RWPE2 (cell line): Measurements from ENCODE around the gene TRAF5.
A peak's percentile ranks its signal among the peaks of the same experiment; 100 is the strongest.

Source experiments
- ATAC-seq: fragments of 200-7000 bp; cut with Tn5 transposase; 3 replicates; pipeline ENCODE4 v1.9.1; 2021; ENCODE audit warnings: low read depth
- DNase-seq: peaks from one replicate; pipeline ENCODE4 v3.0.0-alpha.2; 2020; ENCODE audit warnings: low spot score
- H3K27ac ChIP-seq: fragments of 450-650 bp; 2 replicates; pipeline ENCODE4 v1.5.1; 2017; ENCODE audit warnings: mild to moderate bottlenecking; ENCODE audit not compliant: poor library complexity, severe bottlenecking
- H3K27me3 ChIP-seq: fragments of 250-450 bp; sonication (Bioruptor Pico); 2 replicates; pipeline ENCODE4 v1.5.1; 2021; ENCODE audit warnings: mild to moderate bottlenecking, moderate library complexity; ENCODE audit not compliant: insufficient read depth, poor library complexity, severe bottlenecking
- H3K36me3 ChIP-seq: fragments of 250-450 bp; sonication (Bioruptor Pico); 2 replicates; pipeline ENCODE4 v1.5.1; 2020; ENCODE audit warnings: low read depth, mild to moderate bottlenecking, moderate library complexity
- H3K4me1 ChIP-seq: fragments of 250-450 bp; sonication (Bioruptor Pico); 2 replicates; pipeline ENCODE4 v1.5.1; 2021; ENCODE audit warnings: mild to moderate bottlenecking, moderate library complexity; ENCODE audit not compliant: insufficient read depth, poor library complexity, severe bottlenecking
- H3K4me3 ChIP-seq: fragments of 250-450 bp; sonication (Bioruptor Pico); 2 replicates; pipeline ENCODE4 v1.5.1; 2021; ENCODE audit warnings: mild to moderate bottlenecking, moderate library complexity; ENCODE audit not compliant: severe bottlenecking
- H3K9me3 ChIP-seq: fragments of 250-450 bp; sonication (Bioruptor Pico); 2 replicates; pipeline ENCODE4 v1.5.1; 2021; ENCODE audit warnings: mild to moderate bottlenecking, moderate library complexity; ENCODE audit not compliant: severe bottlenecking
- TF ChIP-seq, protein P1 (sequence below): fragments of 450-650 bp; IDR thresholded peaks from one replicate; pipeline ENCODE4 v1.5.1; 2017; ENCODE audit warnings: mild to moderate bottlenecking, moderate library complexity; ENCODE audit not compliant: poor library complexity, severe bottlenecking

Gene TRAF5

DNA sequence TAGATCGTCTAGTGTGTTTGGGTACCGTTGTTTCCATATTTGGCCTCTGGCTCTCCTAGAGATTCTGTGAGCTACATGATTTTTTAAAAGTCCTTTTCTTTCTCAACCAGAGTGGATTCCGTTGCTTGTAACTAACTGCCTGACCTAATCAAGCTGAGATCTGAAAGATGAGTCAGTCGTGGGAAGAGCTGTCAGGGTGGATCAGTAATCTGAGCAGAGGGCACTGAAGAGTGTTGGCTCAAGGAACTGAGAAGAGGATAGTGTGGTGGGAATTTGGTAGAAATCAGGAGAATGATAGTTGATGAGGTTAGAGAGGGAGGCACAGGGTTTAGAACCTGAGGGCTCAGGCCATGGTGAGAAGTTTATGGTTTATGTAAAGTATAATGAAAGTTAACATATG is 52.2 kb downstream of the TRAF5 start:
- peak; percentile 68 for ATAC-seq
- no peaks in the 10 kb centered on the region for H3K4me1 ChIP-seq
- DNase-seq, result no peak
- TF ChIP-seq, protein P1, sequence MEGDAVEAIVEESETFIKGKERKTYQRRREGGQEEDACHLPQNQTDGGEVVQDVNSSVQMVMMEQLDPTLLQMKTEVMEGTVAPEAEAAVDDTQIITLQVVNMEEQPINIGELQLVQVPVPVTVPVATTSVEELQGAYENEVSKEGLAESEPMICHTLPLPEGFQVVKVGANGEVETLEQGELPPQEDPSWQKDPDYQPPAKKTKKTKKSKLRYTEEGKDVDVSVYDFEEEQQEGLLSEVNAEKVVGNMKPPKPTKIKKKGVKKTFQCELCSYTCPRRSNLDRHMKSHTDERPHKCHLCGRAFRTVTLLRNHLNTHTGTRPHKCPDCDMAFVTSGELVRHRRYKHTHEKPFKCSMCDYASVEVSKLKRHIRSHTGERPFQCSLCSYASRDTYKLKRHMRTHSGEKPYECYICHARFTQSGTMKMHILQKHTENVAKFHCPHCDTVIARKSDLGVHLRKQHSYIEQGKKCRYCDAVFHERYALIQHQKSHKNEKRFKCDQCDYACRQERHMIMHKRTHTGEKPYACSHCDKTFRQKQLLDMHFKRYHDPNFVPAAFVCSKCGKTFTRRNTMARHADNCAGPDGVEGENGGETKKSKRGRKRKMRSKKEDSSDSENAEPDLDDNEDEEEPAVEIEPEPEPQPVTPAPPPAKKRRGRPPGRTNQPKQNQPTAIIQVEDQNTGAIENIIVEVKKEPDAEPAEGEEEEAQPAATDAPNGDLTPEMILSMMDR, result no peak
- no peaks in the 10 kb centered on the region for H3K27me3 ChIP-seq
- H3K9me3 ChIP-seq, result no peaks in the 10 kb centered on the region
- H3K4me3 ChIP-seq, result no peak overlapping the region
- H3K36me3 ChIP-seq, result no peaks in the 10 kb centered on the region
- H3K27ac ChIP-seq, result no peak overlapping the region

DNA sequence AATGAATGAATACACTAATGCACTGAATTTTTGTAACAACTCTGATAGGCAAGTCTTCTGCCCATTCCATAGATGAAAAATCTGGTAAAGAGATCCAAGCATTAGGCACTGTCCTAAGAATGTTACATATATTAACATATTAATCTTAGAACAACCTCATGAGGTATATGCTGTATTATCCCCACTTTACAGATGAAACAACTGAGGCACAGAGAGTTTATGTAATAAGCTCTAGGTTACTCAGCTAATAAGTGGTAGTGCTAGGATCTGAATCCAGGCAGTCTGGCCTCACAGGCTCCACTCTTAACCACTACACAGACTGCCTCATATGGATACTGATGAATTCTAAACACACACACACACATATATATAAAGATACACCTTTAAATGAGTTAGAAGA is 52.8 kb downstream of the TRAF5 start:
- no peaks in the 10 kb centered on the region for H3K36me3 ChIP-seq
- no peak overlapping the region for H3K4me3 ChIP-seq
- TF ChIP-seq, protein P1, result no peak
- H3K4me1 ChIP-seq, result no peaks in the 10 kb centered on the region
- DNase-seq (no peak), ATAC-seq (no peak)
- H3K27me3 ChIP-seq, result no peaks in the 10 kb centered on the region
- no peak overlapping the region for H3K27ac ChIP-seq
- no peaks in the 10 kb centered on the region for H3K9me3 ChIP-seq

DNA sequence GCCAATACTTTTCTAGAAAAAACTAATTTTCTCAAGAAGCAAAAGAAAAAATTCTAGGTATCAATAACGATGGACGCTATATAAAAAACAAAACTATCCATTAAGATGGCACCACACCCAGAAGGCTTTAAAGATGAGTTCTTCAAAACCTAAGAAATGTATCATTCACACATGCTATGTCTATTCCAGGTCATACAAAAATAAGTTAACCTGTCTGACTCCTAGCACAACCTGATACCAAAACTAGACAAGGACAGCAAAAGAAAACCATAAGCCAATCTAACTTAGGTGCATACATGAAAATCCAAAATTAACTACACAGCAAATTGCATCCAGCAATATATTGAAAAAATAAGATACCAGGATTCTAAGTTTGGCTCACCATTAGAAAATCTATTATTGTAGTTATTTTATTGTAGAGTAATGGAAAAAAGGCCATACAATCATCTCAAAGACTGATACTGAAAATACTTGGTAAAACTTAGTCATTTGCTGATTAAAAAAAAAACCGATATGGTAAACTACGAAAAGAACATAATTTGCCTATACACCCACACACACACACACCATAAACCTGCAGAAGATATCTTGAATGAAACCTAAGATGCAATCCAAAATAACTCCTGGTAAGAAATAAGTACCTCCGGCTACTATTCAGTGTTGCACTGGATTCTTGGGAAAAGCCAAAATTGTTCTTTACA is 55.0 kb downstream of the TRAF5 start:
- H3K4me1 ChIP-seq, result no peaks in the 10 kb centered on the region
- H3K36me3 ChIP-seq, result no peaks in the 10 kb centered on the region
- ATAC-seq, result no peak
- TF ChIP-seq, protein P1, result no peak
- DNase-seq, result no peak
- no peaks in the 10 kb centered on the region for H3K9me3 ChIP-seq
- H3K4me3 ChIP-seq, result peak overlapping the region; percentile 49
- peak overlapping the region; percentile 76 for H3K27ac ChIP-seq
- H3K27me3 ChIP-seq, result no peaks in the 10 kb centered on the region

DNA sequence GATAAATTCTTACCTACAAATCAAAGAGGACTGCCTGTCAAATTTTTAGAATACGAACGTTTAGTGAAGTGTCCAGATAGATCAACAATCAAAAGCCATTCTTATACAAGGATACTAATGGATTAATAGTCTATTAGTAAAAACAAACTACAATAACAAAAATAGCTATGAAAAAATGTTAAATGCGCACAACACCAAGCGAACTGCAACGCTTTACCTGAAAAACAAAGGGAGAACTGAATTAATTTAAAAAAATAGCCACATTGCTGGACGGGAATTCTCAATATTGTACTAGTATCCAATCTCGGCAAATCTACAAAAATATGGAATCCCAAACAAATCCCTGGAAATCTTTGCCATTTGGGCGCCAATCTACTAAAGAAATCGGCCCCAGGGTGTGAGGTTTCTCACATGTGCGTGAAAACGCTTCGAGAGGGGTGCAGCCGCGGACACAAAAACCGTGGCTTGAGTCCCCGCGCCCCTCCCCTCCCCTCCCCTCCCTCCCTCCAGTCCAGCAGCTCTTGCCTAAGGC is 55.6 kb downstream of the TRAF5 start:
- TF ChIP-seq, protein P1, result no peak
- no peaks in the 10 kb centered on the region for H3K4me1 ChIP-seq
- no peak for DNase-seq
- H3K27ac ChIP-seq, result peak overlapping the region; percentile 76
- no peak for ATAC-seq
- H3K9me3 ChIP-seq, result no peaks in the 10 kb centered on the region
- no peaks in the 10 kb centered on the region for H3K27me3 ChIP-seq
- H3K4me3 ChIP-seq, result peak overlapping the region; percentile 49
- H3K36me3 ChIP-seq, result no peaks in the 10 kb centered on the region

DNA sequence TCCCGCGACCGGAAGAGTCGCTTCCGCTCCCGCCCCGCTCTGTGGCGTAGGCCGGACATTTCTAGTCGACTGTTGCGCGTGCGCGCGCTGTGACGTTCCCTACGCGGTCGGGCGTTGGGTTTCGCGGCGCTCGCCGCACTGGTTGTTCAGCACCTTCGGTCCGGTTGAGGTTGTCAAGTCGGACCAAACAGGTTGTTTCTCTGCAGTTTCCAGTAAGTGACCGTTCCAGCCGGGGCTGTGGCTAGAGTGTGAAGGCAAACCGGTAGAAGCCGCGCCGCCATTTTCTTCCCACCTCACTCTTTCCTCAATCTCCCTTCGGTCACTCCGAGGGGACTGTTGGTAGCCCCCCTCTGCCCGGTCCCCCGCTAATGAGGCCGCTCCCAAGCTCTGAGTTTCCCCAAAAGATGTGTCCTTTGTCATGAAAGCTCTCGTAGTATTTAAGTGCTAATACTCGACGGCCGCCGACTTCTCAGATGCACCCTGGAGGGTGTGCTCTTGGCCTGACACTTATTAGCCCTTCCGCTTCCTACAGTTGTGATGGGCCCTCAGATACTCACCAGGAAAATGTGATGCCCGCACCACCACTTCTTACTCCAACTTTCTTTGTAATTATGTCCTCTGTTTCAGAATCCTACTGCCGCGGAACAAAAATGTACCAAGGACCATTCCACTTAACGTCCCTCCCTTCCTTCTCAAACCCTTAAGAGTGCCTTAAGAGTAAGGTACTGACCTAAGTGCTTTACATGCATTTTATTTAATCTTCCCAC is 56.3 kb downstream of the TRAF5 start:
- peak overlapping the region; percentile 76 for H3K27ac ChIP-seq
- ATAC-seq, result peak; percentile 91
- TF ChIP-seq, protein P1, result no peak
- H3K4me1 ChIP-seq, result no peaks in the 10 kb centered on the region
- H3K4me3 ChIP-seq, result peak overlapping the region; percentile 49
- DNase-seq, result peak; percentile 79
- H3K9me3 ChIP-seq, result no peaks in the 10 kb centered on the region
- H3K27me3 ChIP-seq, result no peaks in the 10 kb centered on the region
- H3K36me3 ChIP-seq, result no peaks in the 10 kb centered on the region
